Measurements from ENCODE around the gene CACNA2D2.

Gene CACNA2D2

GRCh38 chr3:50410608-50411139, 92.8 kb downstream of the CACNA2D2 start:
- in situ Hi-C loops (cut with HindIII; ENCODE audit: low sequenced_read_pairs): no loop called here
- TF ChIP-seq CTCF (IDR thresholded peaks at IDR 0.05; ENCODE audit: low read depth, low read length): no peak
- DNase-seq (ENCODE audit: low read depth, low spot score): no peak
- no peak overlapping the region for H3K4me3 ChIP-seq (ENCODE audit: low read depth, low read length)

GRCh38 chr3:50410185-50410584, 93.2 kb downstream of the CACNA2D2 start:
- H3K4me3 ChIP-seq (ENCODE audit: low read depth, low read length): no peak overlapping the region
- DNase-seq (ENCODE audit: low read depth, low spot score): no peak
- TF ChIP-seq CTCF (IDR thresholded peaks at IDR 0.05; ENCODE audit: low read depth, low read length): no peak
- in situ Hi-C loops (cut with HindIII; ENCODE audit: low sequenced_read_pairs): no loop called here

- DNase-seq (ENCODE audit: low read depth, low spot score): no peak
- H3K4me3 ChIP-seq (ENCODE audit: low read depth, low read length): no peak overlapping the region
- in situ Hi-C loops (cut with HindIII; ENCODE audit: low sequenced_read_pairs): no loop called here
- TF ChIP-seq CTCF (IDR thresholded peaks at IDR 0.05; ENCODE audit: low read depth, low read length): no peak
Measured at GRCh38 chr3:50408443-50408944, 94.9 kb downstream of the CACNA2D2 start.

- no peak overlapping the region for H3K4me3 ChIP-seq (ENCODE audit: low read depth, low read length)
- in situ Hi-C loops (cut with HindIII; ENCODE audit: low sequenced_read_pairs): no loop called here
- TF ChIP-seq CTCF (IDR thresholded peaks at IDR 0.05; ENCODE audit: low read depth, low read length): no peak
- DNase-seq (ENCODE audit: low read depth, low spot score): no peak
Measured at GRCh38 chr3:50406487-50406886, 96.9 kb downstream of the CACNA2D2 start.

- DNase-seq (ENCODE audit: low read depth, low spot score): no peak
- in situ Hi-C loops (cut with HindIII; ENCODE audit: low sequenced_read_pairs): no loop called here
- H3K4me3 ChIP-seq (ENCODE audit: low read depth, low read length): no peak overlapping the region
- TF ChIP-seq CTCF (IDR thresholded peaks at IDR 0.05; ENCODE audit: low read depth, low read length): no peak
Measured at GRCh38 chr3:50405249-50405648, 98.2 kb downstream of the CACNA2D2 start.

GRCh38 chr3:50401978-50402595, 101.3 kb downstream of the CACNA2D2 start:
- H3K4me3 ChIP-seq (ENCODE audit: low read depth, low read length): no peak overlapping the region
- no peak for DNase-seq (ENCODE audit: low read depth, low spot score)
- TF ChIP-seq CTCF (IDR thresholded peaks at IDR 0.05; ENCODE audit: low read depth, low read length): no peak
- in situ Hi-C loops (cut with HindIII; ENCODE audit: low sequenced_read_pairs): no loop called here

Measured in astrocyte of the spinal cord (primary cell).